ENCODE results near the gene CAB39L. TPM values are rescaled to one million over a fixed set of nuclear protein-coding genes. Genes with fewer than 3 reads are reported as not detected.

CAB39L gene
- total RNA-seq, 2 experiments from 2014 or later = 9.6 to 28.6 TPM

DNA sequence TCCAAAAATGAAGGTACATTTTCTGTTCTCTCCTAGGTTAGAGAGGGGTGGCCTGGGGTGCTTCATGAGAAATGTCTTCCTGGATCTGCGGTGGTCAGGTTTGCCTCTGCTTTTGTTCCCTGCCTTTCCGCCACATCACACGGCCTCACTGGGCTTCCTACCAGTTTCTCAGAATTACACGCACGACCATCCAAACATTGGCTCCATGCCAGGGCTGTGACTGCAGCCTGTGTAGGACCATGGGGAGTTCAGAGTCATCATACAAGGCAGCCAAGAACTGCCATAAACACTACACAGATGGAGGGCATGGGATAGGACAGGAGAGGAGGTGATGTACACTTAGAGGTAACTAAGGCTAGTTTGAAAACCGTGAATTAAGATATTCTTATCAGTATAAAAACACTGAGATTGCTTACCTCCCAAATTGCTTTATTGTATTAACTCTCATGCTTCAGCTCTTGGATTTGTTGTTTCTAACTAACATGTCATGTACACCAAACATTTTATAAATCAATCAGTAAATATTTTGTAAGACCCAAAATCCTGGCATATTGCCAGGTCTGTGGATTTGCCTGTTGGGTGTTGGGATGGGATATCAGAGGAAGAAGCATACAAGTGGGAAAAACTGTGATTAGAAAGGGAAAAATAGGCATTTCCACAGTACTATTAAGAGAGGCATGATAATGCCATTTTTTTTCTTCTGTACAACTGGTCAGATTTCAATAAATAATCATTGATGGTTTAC lies 150.9 kb downstream of the CAB39L start:
- BruUV-seq (replicated peaks) = no TSS peak
- no peak overlapping the region for H3K4me2 ChIP-seq (ENCODE audit: low read length)
- H4K20me1 ChIP-seq (ENCODE audit: insufficient read depth, low read length) = no peaks in the 10 kb centered on the region
- no peaks in the 10 kb centered on the region for H3K36me3 ChIP-seq (ENCODE audit: insufficient read depth, low read length)
- H3K27ac ChIP-seq (ENCODE audit: low read depth, low read length, poor library complexity, severe bottlenecking) = no peak overlapping the region
- no peaks in the 10 kb centered on the region for H3K9me3 ChIP-seq (ENCODE audit: low read length)
- H2AFZ ChIP-seq (ENCODE audit: low read length) = no peak overlapping the region
- peaks cover 12% of the 10 kb centered on the region for H3K4me1 ChIP-seq (ENCODE audit: insufficient read depth, low read length, poor library complexity, severe bottlenecking)
- no peak for DNase-seq (ENCODE audit: low spot score)
- H3K79me2 ChIP-seq (ENCODE audit: insufficient read depth, low read depth, low read length) = no peaks in the 10 kb centered on the region
- H3K9me2 ChIP-seq (ENCODE audit: insufficient read depth, low read length) = no peaks in the 10 kb centered on the region
- intact Hi-C loops (cut with micrococcal nuclease; ENCODE audit: unreplicated experiment) = no loop called here
- H3K4me3 ChIP-seq (ENCODE audit: low read depth, low read length, poor library complexity, severe bottlenecking) = no peak overlapping the region
- ChIA-PET CTCF (ENCODE audit: unreplicated experiment) (no interaction called here), POLR2A (interaction anchor here (0.7 to 1.0 kb wide), 2 partner anchors 27 to 212 kb away, joined by 3 to 5 read pairs; no protein-coding TSS in a partner anchor)
- TF ChIP-seq EZH2phosphoT487 (IDR thresholded peaks at IDR 0.05; ENCODE audit: borderline replicate concordance, low read depth, low read length) = no peak
- TF ChIP-seq, protein P1, sequence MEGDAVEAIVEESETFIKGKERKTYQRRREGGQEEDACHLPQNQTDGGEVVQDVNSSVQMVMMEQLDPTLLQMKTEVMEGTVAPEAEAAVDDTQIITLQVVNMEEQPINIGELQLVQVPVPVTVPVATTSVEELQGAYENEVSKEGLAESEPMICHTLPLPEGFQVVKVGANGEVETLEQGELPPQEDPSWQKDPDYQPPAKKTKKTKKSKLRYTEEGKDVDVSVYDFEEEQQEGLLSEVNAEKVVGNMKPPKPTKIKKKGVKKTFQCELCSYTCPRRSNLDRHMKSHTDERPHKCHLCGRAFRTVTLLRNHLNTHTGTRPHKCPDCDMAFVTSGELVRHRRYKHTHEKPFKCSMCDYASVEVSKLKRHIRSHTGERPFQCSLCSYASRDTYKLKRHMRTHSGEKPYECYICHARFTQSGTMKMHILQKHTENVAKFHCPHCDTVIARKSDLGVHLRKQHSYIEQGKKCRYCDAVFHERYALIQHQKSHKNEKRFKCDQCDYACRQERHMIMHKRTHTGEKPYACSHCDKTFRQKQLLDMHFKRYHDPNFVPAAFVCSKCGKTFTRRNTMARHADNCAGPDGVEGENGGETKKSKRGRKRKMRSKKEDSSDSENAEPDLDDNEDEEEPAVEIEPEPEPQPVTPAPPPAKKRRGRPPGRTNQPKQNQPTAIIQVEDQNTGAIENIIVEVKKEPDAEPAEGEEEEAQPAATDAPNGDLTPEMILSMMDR (conservative IDR thresholded peaks at IDR 0.05; ENCODE audit: low read length) = no peak

DNA sequence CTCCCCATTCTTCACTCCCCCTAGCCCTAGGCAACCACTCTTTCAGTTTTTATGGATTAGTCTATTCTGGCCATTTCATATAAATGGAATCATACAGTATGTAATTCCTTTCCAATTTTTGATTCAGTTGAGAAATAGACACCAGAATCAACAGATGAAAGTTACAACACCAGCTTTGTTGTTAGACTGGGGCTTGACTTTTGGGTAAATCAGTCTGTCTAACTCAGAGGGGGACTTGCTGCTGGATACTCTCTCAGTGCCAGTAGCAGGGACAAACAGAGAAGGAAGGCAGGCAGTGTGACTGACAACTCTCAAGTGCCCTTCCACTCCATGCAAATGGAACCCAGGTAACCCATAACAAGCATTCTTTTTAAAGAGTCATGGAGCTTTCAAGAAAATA lies 155.4 kb downstream of the CAB39L start:
- Histone ChIP-seq H3K4me1 (ENCODE audit: insufficient read depth, low read length, poor library complexity, severe bottlenecking) (no peaks in the 10 kb centered on the region), H4K20me1 (ENCODE audit: insufficient read depth, low read length) (no peaks in the 10 kb centered on the region), H2AFZ (ENCODE audit: low read length) (no peak overlapping the region), H3K79me2 (ENCODE audit: insufficient read depth, low read depth, low read length) (no peaks in the 10 kb centered on the region), H3K9me2 (ENCODE audit: insufficient read depth, low read length) (no peaks in the 10 kb centered on the region), H3K4me3 (ENCODE audit: low read depth, low read length, poor library complexity, severe bottlenecking) (no peak overlapping the region), H3K9me3 (ENCODE audit: low read length) (no peaks in the 10 kb centered on the region), H3K4me2 (ENCODE audit: low read length) (no peak overlapping the region), H3K36me3 (ENCODE audit: insufficient read depth, low read length) (no peaks in the 10 kb centered on the region), H3K27ac (ENCODE audit: low read depth, low read length, poor library complexity, severe bottlenecking) (no peak overlapping the region)
- ChIA-PET CTCF (ENCODE audit: unreplicated experiment) (no interaction called here), POLR2A (interaction anchor here (0.7 kb wide), 1 partner anchor 861 kb away, joined by 5 read pairs; no protein-coding TSS in a partner anchor)
- DNase-seq (ENCODE audit: low spot score) = no peak
- intact Hi-C loops (cut with micrococcal nuclease; ENCODE audit: unreplicated experiment) = no loop called here
- no TSS peak for BruUV-seq (replicated peaks)
- TF ChIP-seq, protein P1 (conservative IDR thresholded peaks at IDR 0.05; ENCODE audit: low read length) = no peak
- TF ChIP-seq EZH2phosphoT487 (IDR thresholded peaks at IDR 0.05; ENCODE audit: borderline replicate concordance, low read depth, low read length) = no peak

DNA sequence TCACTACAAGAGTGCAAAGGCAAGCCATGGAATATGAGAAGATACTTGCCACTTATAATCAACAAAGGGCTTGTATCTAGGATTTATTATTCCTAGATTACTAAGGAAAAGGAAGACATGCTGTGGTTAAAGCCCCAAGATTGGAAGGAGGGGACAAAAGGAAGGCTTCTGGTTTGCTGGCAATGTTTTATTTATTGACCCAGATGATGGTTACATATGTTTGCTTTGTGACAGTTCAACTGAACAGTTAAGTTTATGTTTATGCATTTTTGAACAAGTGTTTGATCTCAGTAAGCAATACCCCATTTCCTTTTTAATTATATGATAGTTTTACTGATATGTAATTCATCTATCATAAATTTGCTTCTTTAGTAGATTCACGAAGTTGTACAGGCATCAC lies 155.9 kb downstream of the CAB39L start:
- BruUV-seq (replicated peaks) = no TSS peak
- H3K9me2 ChIP-seq (ENCODE audit: insufficient read depth, low read length) = no peaks in the 10 kb centered on the region
- H3K79me2 ChIP-seq (ENCODE audit: insufficient read depth, low read depth, low read length) = no peaks in the 10 kb centered on the region
- POLR2A ChIA-PET = interaction anchor here (0.7 kb wide), 1 partner anchor 304 kb away, joined by 6 read pairs; no protein-coding TSS in a partner anchor
- CTCF ChIA-PET (ENCODE audit: unreplicated experiment) = no interaction called here
- no peaks in the 10 kb centered on the region for H4K20me1 ChIP-seq (ENCODE audit: insufficient read depth, low read length)
- no peak for TF ChIP-seq EZH2phosphoT487 (IDR thresholded peaks at IDR 0.05; ENCODE audit: borderline replicate concordance, low read depth, low read length)
- TF ChIP-seq, protein P1 (conservative IDR thresholded peaks at IDR 0.05; ENCODE audit: low read length) = no peak
- intact Hi-C loops (cut with micrococcal nuclease; ENCODE audit: unreplicated experiment) = no loop called here
- H2AFZ ChIP-seq (ENCODE audit: low read length) = no peak overlapping the region
- H3K36me3 ChIP-seq (ENCODE audit: insufficient read depth, low read length) = no peaks in the 10 kb centered on the region
- no peak overlapping the region for H3K27ac ChIP-seq (ENCODE audit: low read depth, low read length, poor library complexity, severe bottlenecking)
- no peaks in the 10 kb centered on the region for H3K4me1 ChIP-seq (ENCODE audit: insufficient read depth, low read length, poor library complexity, severe bottlenecking)
- no peak for DNase-seq (ENCODE audit: low spot score)
- no peaks in the 10 kb centered on the region for H3K9me3 ChIP-seq (ENCODE audit: low read length)
- H3K4me2 ChIP-seq (ENCODE audit: low read length) = no peak overlapping the region
- no peak overlapping the region for H3K4me3 ChIP-seq (ENCODE audit: low read depth, low read length, poor library complexity, severe bottlenecking)
